Adrenal gland (tissue), 19 donors: Measurements from ENCODE around the gene IFNA4. TPM values are rescaled to one million over a fixed set of nuclear protein-coding genes. Genes with fewer than 3 reads are reported as not detected.
"Not testable (repeated sequence)": the region's sequence is repeated elsewhere in the genome, so short reads cannot be mapped to it uniquely, and the experiment has no call there.

Source experiments
- DNase-seq, 7 donors: peaks; one replicate each; pipeline ENCODE4 v3.0.0-alpha.2; 2019 to 2020
- H3K27ac ChIP-seq, 5 donors: fragments of 200-600 bp; sonication (generic) in 4 of 5; 1 replicate in 3 of 5; 2 replicates in 2 of 5; pipeline versions ENCODE4 v1.5.1 to v1.8.0; 2016 to 2020; ENCODE audit warnings: mild to moderate bottlenecking in 1 of 5
- H3K27me3 ChIP-seq: fragments of 200-600 bp; 2 replicates; pipeline ENCODE4 v1.8.0; 2021
- H3K36me3 ChIP-seq, 2 donors: fragments of 200-600 bp; replicated peaks in 1 of 2; 1 replicate in 1 of 2; 2 replicates in 1 of 2; pipeline versions ENCODE4 v1.5.1 to v1.8.0; 2018 to 2022
- H3K4me1 ChIP-seq, 2 donors: fragments of 200-600 bp; replicated peaks in 1 of 2; 1 replicate in 1 of 2; 2 replicates in 1 of 2; pipeline versions ENCODE4 v1.5.1 to v1.8.0; 2018 to 2021
- H3K4me3 ChIP-seq, 4 donors: fragments of 200-600 bp; sonication (generic) in 3 of 4; one replicate each; pipeline ENCODE4 v1.5.1; 2016 to 2018
- H3K9me3 ChIP-seq, 3 donors: fragments of 200-600 bp; sonication (generic) in 1 of 3; replicated peaks in 1 of 3; 1 replicate in 2 of 3; 2 replicates in 1 of 3; pipeline versions ENCODE4 v1.5.1 to v1.8.0; 2016 to 2021
- CTCF ChIP-seq, 6 experiments: fragments of 450-650 bp in 4 of 6; fragments of 200-600 bp in 2 of 6; sonication (generic) in 1 of 6; IDR thresholded peaks; 1 replicate in 5 of 6; 2 replicates in 1 of 6; pipeline versions ENCODE4 v1.5.1 to v1.8.0; 2016 to 2021; ENCODE audit warnings: antibody characterized with exemption in 6 of 6, mild to moderate bottlenecking in 2 of 6, moderate library complexity in 1 of 6
- POLR2A ChIP-seq, 2 donors: fragments of 450-650 bp; IDR thresholded peaks; one replicate each; pipeline ENCODE4 v1.6.1; 2017; ENCODE audit warnings: antibody characterized with exemption in 2 of 2, mild to moderate bottlenecking in 2 of 2, moderate library complexity in 1 of 2
- WGBS, 4 donors: extraction: QIAGEN DNeasy Blood & Tissue Kit in 2 of 4; methylation state at CpG; one replicate each; pipeline versions ENCODE4 v1.1.5 to v1.1.7; 2013 to 2017; 5-methylcytosine and 5-hydroxymethylcytosine counted together
- intact Hi-C, 2 donors: fragments of 100-400 bp; cut with DNase I; formaldehyde crosslinking; loops; one replicate each; pipeline versions ENCODE4 v1.14.1 to v1.15.0; 2022 to 2023
- long read RNA-seq, 10 donors: library from polyadenylated mRNA in 3 of 10; unstranded in 2 of 10; stranded (forward) in 1 of 10; transcript quantifications; one replicate each; pipeline ENCODE4 v2.0.0 and lab custom pipeline, GENCODE V29; 2021 to 2026
- polyA plus RNA-seq, 3 donors: library from polyadenylated mRNA; stranded (reverse); fragments of 200-250 nt in 2 of 3; fragments of 350-450 nt in 1 of 3; fragmentation: Illumina TruSeq in 1 of 3; extraction: RNeasy Lipid Tissue Mini Kit (QIAGEN cat#74804) in 1 of 3; gene quantifications; one replicate each; pipeline ENCODE4 v1.2.3, GENCODE V29; 2013 to 2014
- total RNA-seq, 9 donors: library from RNA; depleted of rRNA in 4 of 9; stranded (reverse); fragments of >200 nt in 4 of 9; fragments of 120-200 nt in 1 of 9; fragmentation: NEBNext Ultra II Directional in 1 of 9; extraction: Animal tissue kit (Norgen Biotek cat#: 25700) in 1 of 9; gene quantifications; one replicate each; pipeline versions ENCODE4 v1.1.0 to v1.2.4, GENCODE V29; 2013 to 2023
- donor health status: healthy with polysubstance abuse.
- donor health status: Bipolar disorder and iron deficiency.
- donor health status: DM: yes; HTN: yes; CAD: no.
- donor health status: DM: no; HTN: no; CAD: no.
- donor health status: DM: no; HTN: no; CAD: no.
- donor health status: DM: yes; HTN: yes; CAD: no.

IFNA4 gene
- total RNA-seq (not detected), polyA plus RNA-seq (not detected)
- long read RNA-seq, donor 1: 0 reads
- long read RNA-seq, donor 2: 0 reads
- long read RNA-seq, donor 3: 0 reads
- long read RNA-seq, donor 4: 0 reads
- long read RNA-seq, donor 5: 0 reads
- long read RNA-seq, donor 6: 0 reads
- long read RNA-seq, donor 7: 0 reads
- long read RNA-seq, donor 8: 0 reads
- long read RNA-seq, donor 9: 0 reads
- long read RNA-seq, donor 10: 0 reads

GRCh38 chr9:21187487-21187886 lies at the start of gene IFNA4:
Gene IFNA4, minus strand, starts transcription at chr9:21187587. Its CDS starts 56 bp downstream, at chr9:21187531.
- H3K27me3 ChIP-seq, H3K36me3 ChIP-seq, H3K4me1 ChIP-seq, intact Hi-C loops, DNase-seq, H3K27ac ChIP-seq, H3K9me3 ChIP-seq, H3K4me3 ChIP-seq: not testable (repeated sequence)
- 64 to 85% (median 79%) methylated on average over 2 to 3 of the region's 3 CpGs for WGBS, 4 donors

- 9 to 13% (median 11%) methylated on average over 1 of the region's 1 CpG for WGBS, 4 donors
- H3K27ac ChIP-seq, H3K4me1 ChIP-seq, intact Hi-C loops, H3K36me3 ChIP-seq, DNase-seq, H3K9me3 ChIP-seq, H3K4me3 ChIP-seq, H3K27me3 ChIP-seq: not testable (repeated sequence)
These were observed 49.0 kb upstream of the IFNA4 start for GRCh38 chr9:21236360-21236714.

GRCh38 chr9:21235468-21236359 lies 48.3 kb upstream of the IFNA4 start:
- H3K9me3 ChIP-seq, H3K36me3 ChIP-seq, H3K27me3 ChIP-seq, H3K4me1 ChIP-seq, H3K27ac ChIP-seq, intact Hi-C loops, H3K4me3 ChIP-seq: not testable (repeated sequence)
- 29 to 39% (median 35%) methylated on average over 8 of the region's 8 CpGs for WGBS, 4 donors
- peak in 6 of 7 donors; percentile 23 to 68 (median 38) for DNase-seq
- TF ChIP-seq CTCF (IDR thresholded peaks at IDR 0.05): peak; percentile 14 to 47 (median 42)

GRCh38 chr9:21234153-21234687 lies 46.8 kb upstream of the IFNA4 start:
- H3K4me3 ChIP-seq: no peak overlapping the region
- WGBS, 4 donors: 76 to 84% (median 81%) methylated on average over 2 to 4 of the region's 4 CpGs
- no peak overlapping the region for H3K27ac ChIP-seq
- TF ChIP-seq POLR2A (IDR thresholded peaks at IDR 0.05) (no peak), CTCF (IDR thresholded peaks at IDR 0.05) (no peak)
- no peak for DNase-seq
- H3K27me3 ChIP-seq: no peaks in the 10 kb centered on the region
- H3K36me3 ChIP-seq: no peaks in the 10 kb centered on the region
- intact Hi-C loops: no loop called here
- H3K9me3 ChIP-seq: no peaks in the 10 kb centered on the region
- no peaks in the 10 kb centered on the region for H3K4me1 ChIP-seq

- Histone ChIP-seq H3K27ac (no peak overlapping the region), H3K4me1 (no peaks in the 10 kb centered on the region), H3K9me3 (no peaks in the 10 kb centered on the region), H3K4me3 (no peak overlapping the region), H3K27me3 (no peaks in the 10 kb centered on the region), H3K36me3 (no peaks in the 10 kb centered on the region)
- intact Hi-C loops: no loop called here
- WGBS, 4 donors: 80 to 89% (median 81%) methylated on average over 2 of the region's 2 CpGs
- no peak for DNase-seq
- TF ChIP-seq POLR2A (IDR thresholded peaks at IDR 0.05) (no peak), CTCF (IDR thresholded peaks at IDR 0.05) (no peak)
These were observed 45.9 kb upstream of the IFNA4 start for GRCh38 chr9:21233258-21233657.
